Measurements from ENCODE around the gene ITIH1.

ITIH1 gene

GRCh38 chr3:52817221-52817620, 39.8 kb downstream of the ITIH1 start:
- DNase-seq: no peak

- no peak for DNase-seq
Observed at GRCh38 chr3:52817860-52818259, 40.5 kb downstream of the ITIH1 start.

- no peak for DNase-seq
Observed at GRCh38 chr3:52819936-52820335, 42.5 kb downstream of the ITIH1 start.

GRCh38 chr3:52820736-52821135, 43.3 kb downstream of the ITIH1 start:
- peak in 1 of 2 donors; percentile 6 for DNase-seq

- DNase-seq: no peak
Observed at GRCh38 chr3:52822363-52822762, 45.0 kb downstream of the ITIH1 start.

- no peak for DNase-seq
Observed at GRCh38 chr3:52824037-52824436, 46.6 kb downstream of the ITIH1 start.

- no peak for DNase-seq
Observed at GRCh38 chr3:52827441-52827840, 50.0 kb downstream of the ITIH1 start.

GRCh38 chr3:52827866-52828376, 50.5 kb downstream of the ITIH1 start:
- DNase-seq: no peak

GRCh38 chr3:52829482-52829881, 52.1 kb downstream of the ITIH1 start:
- DNase-seq: no peak

- no peak for DNase-seq
Observed at GRCh38 chr3:52829906-52830463, 52.6 kb downstream of the ITIH1 start.

- no peak for DNase-seq
Observed at GRCh38 chr3:52830535-52831258, 53.3 kb downstream of the ITIH1 start, which contains the start of gene ITIH4. Gene ITIH4, minus strand, starts transcription at chr3:52830672. Its CDS starts 30 bp downstream, at chr3:52830642.

GRCh38 chr3:52831500-52832301, 54.3 kb downstream of the ITIH1 start:
- no peak for DNase-seq

- no peak for DNase-seq
Observed at GRCh38 chr3:52833202-52833601, 55.8 kb downstream of the ITIH1 start.

GRCh38 chr3:52834871-52835501, 57.6 kb downstream of the ITIH1 start, which contains the start of gene MUSTN1:
Gene MUSTN1, minus strand, starts transcription at chr3:52835019. Its CDS starts 71 bp downstream, at chr3:52834948.
- DNase-seq: no peak

- no peak for DNase-seq
Observed at GRCh38 chr3:52835766-52836470, 58.5 kb downstream of the ITIH1 start.

GRCh38 chr3:52836471-52836845, 59.1 kb downstream of the ITIH1 start:
- DNase-seq: no peak

GRCh38 chr3:52836986-52837385, 59.6 kb downstream of the ITIH1 start:
- no peak for DNase-seq

- DNase-seq: peak in 1 of 2 donors; percentile 21
Observed at GRCh38 chr3:52838561-52839267, 61.3 kb downstream of the ITIH1 start.

GRCh38 chr3:52839268-52839575, 61.8 kb downstream of the ITIH1 start:
- DNase-seq: no peak

- no peak for DNase-seq
Observed at GRCh38 chr3:52839892-52840545, 62.6 kb downstream of the ITIH1 start.

Measured in CD4-positive, alpha-beta T cell treated with Interleukin-4 for 1 hour (primary cell).